SHP77 treated with DMSO at 0.1 percent for 48 hours (cell line): Measurements from ENCODE around the gene MRPS25.
"Not testable (repeated sequence)": the region's sequence is repeated elsewhere in the genome, so short reads cannot be mapped to it uniquely, and the experiment has no call there.

Experiments
- DNase-seq: peaks from one replicate; lab custom pipeline; 2025; lab: John Stamatoyannopoulos, UW

Gene MRPS25

DNA sequence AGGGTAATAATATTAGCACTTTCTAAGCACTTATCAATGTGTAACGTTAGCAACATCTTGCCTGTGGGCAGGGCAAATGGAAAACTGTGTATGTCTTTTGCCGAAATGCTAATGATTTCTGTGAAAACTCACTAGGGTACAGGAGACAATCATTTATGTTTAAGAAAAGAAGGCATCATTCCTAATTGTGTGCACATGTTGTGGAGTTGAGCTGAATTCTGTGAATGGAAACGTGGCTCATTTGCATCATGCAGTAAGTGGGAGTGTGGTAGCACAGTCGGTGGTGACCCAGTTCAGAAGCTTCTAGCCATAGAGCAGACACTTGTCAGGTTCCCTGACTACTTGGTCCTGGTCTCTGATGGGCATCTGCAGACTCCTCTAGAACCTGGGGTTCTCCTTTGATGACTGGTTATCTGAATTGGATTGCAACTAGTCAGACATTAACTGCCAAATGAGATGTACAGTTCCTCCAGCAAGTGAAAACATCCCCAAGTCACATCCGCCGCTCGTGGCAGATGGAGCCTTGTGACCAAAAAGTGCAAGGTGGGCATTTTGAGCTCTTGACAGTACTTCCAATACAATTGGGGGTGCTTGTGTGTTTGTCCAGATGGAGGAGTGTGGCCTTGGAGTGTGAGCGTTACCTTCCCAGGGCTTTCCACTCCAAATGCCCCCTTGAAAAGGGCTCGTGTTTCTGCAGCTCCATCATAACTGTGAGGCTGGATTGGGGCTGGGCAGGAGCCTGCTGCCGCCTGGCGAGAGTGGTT lies 21.5 kb downstream of the MRPS25 start:
- DNase-seq: no peak

DNA sequence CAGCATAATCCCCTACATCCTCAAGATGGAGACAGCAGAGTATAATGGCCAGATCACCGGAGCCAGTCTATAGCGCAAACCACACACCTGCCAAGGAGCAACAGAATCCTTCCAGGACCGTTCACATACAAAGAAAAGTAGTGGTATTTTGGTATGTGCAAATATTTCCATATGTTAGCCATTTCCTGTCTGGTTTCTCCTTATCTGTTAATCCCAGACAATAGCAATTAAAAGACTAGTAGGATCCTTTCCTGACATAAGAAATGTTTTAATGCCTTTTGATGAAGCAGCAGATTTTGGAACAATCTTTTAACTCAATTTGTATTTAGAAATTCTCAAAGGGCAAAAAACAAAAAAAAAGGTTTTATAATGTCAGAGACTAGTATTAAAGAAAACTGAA lies 22.2 kb downstream of the MRPS25 start:
- DNase-seq: no peak

DNA sequence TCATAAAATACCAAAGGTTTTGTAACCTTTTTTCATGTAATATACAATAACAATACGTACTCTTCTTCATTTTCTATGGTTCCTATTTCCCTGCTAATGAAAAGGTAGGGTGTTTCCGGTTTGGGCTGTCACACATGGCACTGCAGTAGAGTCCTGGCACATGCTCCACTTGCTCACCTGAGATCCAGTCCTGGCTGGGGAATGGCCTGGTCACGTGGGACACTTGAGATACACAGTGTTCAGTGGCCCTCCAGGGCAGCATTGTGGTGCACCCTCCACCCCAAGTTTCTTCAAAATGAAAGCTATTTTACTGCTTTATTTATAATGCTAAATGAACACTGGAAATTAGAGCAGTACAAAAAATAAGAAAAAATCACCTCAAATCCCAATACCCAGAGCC lies 23.2 kb downstream of the MRPS25 start:
- no peak for DNase-seq

DNA sequence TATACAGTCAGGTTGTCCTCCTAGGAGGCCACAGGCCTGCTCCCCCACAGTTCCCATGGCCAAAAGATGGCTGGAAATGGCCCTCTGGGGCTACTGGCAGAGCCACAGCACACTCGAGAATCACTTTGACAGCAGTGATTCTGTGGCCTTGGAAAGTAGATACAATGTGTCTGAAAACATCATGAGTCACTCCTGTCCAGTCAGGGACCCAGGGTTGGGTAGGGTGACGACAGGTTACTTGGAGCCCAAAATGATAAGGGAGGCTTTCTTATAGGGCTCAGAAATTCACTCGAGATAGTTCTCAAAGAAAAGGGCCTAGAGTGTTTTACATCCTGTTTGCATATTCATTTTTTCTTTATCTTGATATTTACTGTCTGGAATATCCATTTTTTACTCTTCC lies 24.3 kb downstream of the MRPS25 start:
- DNase-seq: no peak

DNA sequence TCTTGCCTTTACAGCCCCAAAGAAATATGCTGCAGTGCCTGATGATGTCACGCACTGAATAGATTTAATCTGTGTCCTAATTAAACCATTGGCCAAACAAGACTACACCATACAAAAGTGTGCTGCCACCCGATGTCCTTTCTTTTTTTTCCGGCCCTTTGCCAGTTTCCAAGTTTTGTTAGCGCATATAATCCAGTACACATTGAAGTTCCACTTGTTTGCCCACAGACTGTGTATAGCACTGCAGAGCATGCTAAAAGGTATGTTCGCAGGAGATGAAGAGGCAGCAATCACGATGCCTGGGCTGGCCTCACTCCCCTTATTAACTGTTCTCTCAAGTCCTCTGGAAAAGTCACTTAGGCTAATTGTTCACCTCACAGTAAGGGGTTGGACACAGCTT lies 26.8 kb downstream of the MRPS25 start:
- DNase-seq: no peak

DNA sequence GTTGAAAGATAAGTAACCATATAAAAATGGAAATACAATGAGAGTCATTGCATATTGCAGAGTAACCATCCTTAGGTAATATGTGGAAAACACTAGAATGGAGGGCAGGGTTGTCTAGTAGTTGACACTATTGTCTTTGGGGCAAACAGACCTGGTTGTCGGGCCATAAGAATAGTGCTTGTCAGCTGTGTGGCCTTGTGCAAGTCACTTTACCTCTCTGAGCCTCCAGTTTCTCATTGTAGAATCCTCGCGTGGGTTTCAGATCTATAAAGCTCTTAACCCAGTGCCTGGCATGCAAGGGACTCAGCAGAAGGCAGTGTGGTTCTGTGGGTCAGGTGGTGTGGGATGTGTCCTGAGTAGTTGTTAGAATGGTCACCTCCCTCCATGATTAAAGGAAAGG lies 32.0 kb downstream of the MRPS25 start:
- DNase-seq: no peak

DNA sequence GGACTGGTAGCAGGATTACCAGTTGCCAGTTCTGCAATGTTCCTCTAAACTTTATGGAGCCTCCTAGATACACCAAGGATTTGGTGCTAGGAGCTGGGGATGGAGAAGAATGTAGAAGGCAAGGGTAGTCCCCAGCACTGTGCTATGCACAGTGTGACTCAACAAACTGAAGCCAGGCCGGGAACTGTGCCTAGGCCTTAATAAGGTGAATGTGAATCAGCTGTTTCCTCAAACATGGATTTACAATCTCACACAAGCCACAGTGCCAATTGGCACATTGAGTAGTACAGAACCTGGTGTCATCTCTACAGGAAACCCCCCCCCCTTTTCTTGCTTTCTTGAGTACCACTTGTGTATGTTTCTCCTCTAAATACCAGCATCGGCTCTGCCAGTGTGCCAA lies 32.5 kb downstream of the MRPS25 start:
- DNase-seq: no peak

DNA sequence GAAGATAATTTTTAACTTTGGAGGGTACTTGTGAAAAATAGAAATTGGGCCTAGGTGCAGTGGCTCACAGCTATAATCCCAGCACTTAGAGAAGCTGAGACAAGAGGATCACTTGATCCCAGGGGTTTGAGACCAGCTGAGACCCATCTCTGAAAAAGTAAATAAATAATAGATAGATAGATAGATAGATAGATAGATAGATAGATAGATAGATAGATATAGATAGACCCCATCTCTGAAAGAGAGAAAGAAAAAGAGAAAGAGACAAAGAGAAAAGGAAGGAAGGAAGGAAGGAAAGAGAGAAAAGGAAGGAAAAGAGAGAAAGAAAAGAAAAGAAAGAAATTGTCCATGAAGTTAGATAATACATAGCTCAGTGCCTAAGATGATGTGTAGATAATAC lies 35.5 kb downstream of the MRPS25 start:
- DNase-seq: no peak

DNA sequence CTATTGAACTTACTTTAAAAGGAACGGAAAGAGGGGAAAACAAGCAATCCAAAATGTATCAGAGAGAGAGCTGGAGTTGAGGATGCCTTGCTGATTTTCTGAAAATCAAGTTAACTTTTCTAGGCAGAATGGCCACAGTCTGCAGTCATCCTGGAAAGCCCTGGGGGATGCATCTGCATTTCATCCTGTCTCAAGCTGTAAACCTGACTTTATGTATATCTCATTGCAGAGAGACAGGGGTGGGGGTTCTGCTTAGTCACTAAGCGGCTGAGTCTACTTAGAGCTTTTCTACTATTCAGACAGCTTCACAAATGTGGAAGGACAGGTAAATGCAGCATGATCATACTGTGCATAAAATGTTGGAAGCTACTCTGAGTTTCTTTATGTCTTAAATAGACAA lies 41.4 kb downstream of the MRPS25 start:
- DNase-seq: no peak

DNA sequence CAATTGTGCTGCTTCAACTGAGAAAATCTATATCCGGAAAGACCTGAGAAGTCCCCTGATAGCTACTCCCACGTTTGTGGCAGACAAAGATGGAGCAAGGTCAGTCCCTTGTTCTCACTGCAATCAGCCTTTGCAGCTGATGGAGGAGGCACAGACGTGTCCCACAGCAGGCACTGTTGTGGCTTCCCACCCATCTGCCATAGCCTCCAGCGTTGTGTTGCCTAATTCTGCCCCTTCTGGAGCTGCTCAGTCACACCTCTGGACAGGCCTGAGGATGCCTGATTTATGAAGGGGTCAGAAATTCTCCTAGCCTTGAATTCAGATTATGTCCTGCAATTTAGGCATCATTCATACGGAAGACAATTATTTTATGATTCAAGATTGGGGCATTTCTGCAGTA lies 41.9 kb downstream of the MRPS25 start:
- no peak for DNase-seq

DNA sequence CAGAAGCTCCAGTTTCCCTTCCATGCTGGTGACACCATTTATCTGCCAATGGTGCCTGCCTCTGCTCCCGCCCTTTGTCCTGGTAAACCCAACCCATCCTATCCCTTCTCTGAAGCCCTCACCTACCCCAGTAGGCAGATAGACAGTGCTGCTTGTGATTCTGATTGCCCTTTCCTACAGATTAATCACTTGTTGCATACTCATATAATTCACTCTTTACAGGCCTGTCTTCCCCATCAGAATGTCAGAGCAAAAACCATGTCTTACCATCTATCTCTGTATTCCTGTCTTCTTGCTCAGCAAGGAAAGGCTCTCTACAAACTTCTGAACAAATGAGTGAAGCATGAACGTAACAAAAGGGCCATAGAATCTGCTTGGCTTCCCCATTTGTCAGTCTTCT lies 47.9 kb downstream of the MRPS25 start:
- no peak for DNase-seq

DNA sequence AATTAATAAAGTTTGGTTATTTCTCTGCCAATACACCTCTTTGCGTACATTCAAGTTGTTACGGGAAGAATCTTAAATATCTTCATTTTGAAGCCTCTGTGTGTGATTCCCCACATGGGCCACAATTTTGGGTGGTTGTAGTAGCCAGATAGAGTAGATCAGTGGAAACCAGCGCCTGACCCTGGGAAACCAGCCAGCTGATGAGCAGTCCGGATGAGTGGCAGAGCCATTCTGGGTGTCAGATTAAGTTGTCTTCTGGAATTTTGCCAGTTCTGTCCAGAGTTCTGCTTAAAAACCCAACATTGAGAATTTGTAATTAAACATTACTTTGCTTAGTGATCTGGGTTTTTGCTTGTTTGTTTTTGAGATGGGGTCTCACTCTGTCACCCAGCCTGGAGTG lies 49.7 kb downstream of the MRPS25 start:
- no peak for DNase-seq

DNA sequence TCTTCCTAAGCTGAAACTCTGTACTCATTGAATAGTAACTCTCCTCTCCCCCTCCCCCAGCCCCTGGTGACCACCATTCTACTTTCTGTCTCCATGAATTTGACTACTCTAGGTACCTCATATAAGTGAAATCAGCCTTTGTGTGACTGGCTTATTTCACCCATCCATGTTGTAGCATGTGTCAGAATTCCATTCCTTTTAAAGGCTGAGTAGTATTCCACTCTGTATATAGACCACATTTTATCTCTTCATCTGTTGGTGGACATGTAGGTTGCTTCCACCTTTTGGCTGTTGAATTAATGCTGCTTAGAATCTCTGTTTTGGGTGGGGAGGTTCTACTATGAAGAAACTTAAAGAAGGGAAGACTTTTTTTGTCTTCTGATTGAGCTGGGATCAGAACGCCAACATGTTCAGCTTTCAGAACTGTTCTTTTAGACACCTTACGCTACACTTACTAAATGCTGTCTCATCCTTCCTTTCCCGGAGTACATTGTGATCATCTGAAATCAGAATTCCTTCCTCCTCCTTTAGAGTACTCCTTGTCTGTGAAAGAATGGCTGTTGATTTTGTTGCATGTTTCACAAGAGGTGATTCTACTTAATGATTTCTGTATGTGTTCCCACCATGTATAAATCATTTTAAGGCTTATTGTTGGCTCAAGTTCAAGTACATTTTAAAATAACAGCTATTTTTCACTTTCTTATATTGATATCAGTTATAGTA lies 50.3 kb downstream of the MRPS25 start:
- no peak for DNase-seq

DNA sequence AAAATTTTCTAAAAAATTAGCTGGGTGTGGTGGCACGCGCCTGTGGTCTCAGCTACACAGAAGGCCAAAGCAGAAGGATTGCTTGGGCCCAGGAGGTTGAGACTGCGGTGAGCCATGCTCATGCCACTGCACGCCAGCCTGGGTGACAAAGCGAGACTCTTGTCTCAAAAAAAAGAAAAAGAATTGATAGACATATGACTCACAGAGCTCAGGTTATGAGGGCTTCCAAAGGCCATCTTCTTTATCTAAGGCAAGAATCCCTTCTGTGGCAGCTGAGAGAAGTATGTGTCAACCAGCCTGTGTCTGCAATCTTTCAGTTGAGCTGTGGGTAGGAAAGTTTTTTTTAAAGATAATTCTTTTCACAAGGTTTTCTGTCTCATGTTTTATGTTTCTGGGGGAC lies 53.9 kb downstream of the MRPS25 start:
- DNase-seq: no peak

DNA sequence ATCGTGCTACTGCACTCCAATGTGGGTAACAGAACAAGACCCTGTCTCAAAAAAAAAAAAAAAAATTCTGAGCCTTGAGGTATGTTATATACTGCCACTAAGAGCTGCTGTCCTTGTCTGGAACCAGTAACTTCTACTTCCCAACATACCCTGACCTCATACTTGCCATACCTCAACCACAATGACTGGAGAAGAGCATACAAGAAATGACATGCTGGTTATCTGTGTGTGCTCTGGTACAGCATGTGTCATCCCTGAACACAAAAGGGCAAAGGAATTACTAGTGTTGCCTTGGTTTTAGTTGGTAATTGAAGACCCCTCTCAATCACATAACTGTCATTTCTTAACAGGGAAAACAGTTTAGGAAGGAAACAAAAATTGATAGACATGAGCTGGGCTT lies 54.5 kb downstream of the MRPS25 start:
- DNase-seq: no peak

DNA sequence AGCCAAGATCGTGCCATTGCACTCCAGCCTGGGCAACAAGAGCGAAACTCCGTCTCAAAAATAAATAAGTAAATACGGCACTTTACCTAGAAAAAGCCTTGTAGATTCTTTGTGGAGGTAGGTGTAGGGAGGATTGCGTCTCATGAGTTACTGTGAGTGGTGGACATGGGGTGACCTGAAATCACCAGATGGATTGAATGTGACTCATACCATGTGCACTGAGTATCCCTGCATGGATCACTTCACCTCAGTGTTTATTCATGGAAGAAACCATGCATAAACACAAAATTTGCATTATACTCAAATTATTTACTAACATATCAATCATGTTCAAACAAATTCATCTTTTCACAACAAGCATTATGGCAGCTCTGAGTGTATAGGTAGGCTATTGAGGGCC lies 55.9 kb downstream of the MRPS25 start:
- DNase-seq: no peak

DNA sequence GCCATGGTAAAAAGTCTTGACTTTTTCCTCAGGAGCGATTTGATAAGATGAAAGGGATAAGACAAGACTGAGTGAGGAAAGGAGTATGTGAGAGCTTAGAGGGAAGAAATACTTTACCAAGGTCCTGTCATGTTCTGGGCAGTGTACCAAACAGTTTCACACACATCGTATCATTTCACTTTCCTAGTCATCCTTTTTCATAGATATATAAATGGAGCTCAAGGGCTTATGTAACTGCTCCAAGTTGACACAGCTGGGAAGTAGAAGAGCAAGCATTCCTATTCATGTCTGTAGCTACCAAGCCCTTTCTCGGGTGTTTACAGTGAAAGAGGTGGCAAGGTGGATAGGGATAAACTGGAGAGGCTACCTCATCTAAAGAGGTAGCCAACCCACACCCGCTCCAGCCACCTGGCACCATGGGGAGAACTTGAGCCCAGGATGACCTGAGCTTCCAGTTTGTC lies 57.4 kb downstream of the MRPS25 start:
- peak; percentile 19 for DNase-seq

DNA sequence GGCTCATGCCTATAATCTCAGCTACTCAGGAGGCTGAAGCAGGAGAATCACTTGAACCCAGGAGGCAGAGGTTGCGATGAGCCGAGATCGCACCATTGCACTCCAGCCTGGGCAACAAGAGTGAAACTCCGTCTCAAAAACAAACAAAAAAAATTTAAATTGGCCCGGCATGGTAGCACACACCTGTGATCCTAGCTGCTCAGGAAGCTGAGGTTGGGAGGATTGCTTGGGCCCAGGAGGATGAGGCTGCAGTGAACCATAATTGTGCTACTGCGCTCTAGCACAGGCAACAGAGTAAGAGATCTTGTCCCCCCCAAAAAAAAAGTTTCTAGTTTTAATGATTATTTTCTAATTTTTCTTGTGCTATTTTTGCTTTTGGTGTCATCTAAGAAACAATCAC lies 65.9 kb downstream of the MRPS25 start:
- not testable (repeated sequence) for DNase-seq
